ENCODE results near the gene TGFBI.
A peak's percentile ranks its signal among the peaks of the same experiment; 100 is the strongest.

The TGFBI gene

GRCh38 chr5:136028782-136029742 lies at the start of gene TGFBI:
Gene TGFBI (plus strand): TSS chr5:136028988. CDS start chr5:136029056, 68 bp downstream.
- peak; percentile 74 for DNase-seq (ENCODE audit: low spot score)

- DNase-seq (ENCODE audit: low spot score) = no peak
Measured at GRCh38 chr5:135978993-135979392, 49.8 kb upstream of the TGFBI start.

- no peak for DNase-seq (ENCODE audit: low spot score)
Measured at GRCh38 chr5:135979510-135979909, 49.3 kb upstream of the TGFBI start.

DNA sequence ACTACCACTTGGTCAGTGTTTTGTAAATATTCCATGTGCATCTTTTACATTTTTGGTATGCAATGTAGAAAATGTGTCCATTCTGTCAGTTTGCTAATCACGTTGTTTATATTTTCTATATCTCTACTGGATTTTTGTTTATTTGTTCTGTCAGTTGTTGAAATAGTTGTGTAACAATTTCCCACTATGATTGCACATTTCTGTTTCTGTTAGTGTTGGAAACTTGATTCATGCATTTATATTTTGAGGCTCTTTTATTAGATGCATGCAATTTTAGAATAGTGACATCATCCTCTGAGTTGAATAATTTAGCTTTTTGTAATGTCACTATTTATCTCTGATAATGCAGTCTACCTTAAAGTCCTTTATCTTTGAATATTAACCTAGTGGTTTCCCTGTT lies 48.2 kb upstream of the TGFBI start:
- DNase-seq (ENCODE audit: low spot score) = no peak

- no peak for DNase-seq (ENCODE audit: low spot score)
Measured at GRCh38 chr5:135985951-135986350, 42.8 kb upstream of the TGFBI start.

DNA sequence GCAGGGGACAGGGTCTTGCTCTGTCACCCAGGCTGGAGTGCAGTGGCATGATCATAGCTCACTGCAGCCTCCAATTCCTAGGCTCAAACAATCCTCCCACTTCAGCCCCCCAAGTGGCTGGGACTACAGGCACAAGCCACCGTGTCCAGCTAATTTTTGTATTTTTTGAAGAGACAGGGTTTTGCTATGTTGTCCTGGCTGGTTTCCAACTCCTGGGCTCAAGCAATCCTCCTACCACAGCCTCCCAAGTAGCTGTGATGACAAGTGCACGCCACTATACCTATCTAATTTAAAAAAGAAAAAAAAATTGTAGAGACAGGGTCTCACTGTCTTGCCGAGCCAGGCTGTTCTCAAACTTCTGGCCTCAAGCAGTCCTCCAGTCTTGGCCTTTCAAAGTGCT lies 42.4 kb upstream of the TGFBI start:
- no peak for DNase-seq (ENCODE audit: low spot score)

DNA sequence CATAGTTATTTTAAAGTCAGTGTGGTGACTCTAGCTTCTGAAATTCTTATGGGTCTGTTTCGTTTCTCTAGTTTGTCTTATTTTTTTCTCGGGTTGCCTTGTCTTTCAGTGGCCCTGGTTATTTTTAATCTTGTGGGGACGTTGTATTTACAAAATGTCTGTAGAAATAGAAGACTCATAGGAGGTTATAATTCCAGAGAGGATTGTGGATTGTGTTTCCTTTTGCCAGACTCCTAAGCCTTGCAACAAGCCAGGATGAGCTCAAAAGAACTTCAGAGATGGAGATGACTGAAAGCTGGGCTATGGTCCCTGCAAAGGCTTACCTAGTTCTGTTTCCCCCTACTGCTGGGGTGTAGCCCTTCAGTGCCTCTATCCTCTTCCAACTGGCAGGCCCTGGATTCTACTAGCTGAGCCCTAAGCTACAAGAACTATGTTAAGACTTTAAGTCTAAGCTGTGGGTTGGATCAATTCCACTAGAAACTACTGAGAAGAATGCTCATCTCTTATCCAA lies 41.8 kb upstream of the TGFBI start:
- DNase-seq (ENCODE audit: low spot score) = peak; percentile 58

- DNase-seq (ENCODE audit: low spot score) = no peak
Measured at GRCh38 chr5:135988546-135988945, 40.2 kb upstream of the TGFBI start.

DNA sequence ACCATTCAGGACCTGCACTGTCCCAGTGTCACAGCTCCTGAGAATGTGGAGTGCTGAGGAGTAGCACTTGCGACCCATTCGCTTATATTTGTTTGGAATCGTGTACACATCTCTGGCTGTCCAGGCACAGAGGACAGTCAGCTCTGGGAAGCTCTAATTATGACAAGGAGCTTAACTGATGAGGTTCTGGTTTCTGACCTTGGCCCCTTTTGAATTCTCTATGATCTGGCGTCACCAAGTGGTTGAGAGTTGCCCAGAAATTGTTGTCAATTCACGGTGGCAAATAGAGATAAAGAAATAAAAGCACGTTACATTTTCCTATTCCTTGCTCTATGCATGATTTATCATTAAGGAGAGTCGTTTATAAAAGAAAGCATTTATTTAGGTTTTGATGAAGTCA lies 39.1 kb upstream of the TGFBI start:
- no peak for DNase-seq (ENCODE audit: low spot score)

GRCh38 chr5:135990528-135991255 lies 38.1 kb upstream of the TGFBI start:
- DNase-seq (ENCODE audit: low spot score) = no peak

DNA sequence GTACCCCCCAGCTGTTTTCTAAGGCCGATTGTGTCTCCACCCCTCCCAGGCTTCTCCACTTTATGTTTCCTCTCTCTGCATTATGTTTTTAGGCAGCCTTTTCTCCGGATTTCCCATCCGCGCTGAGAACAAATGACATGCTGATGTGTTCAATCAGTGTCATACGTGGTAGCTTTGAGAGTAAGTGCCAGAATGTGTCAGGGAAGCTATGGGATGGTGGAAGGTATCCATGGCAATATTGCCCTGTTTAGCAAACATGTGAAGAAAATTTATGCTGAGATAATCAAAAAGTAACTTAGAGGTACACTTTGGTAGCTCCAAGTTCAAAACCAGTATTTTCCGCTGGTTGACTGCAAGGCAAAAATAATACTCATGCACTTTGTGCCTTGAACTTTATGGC lies 37.4 kb upstream of the TGFBI start:
- no peak for DNase-seq (ENCODE audit: low spot score)

DNA sequence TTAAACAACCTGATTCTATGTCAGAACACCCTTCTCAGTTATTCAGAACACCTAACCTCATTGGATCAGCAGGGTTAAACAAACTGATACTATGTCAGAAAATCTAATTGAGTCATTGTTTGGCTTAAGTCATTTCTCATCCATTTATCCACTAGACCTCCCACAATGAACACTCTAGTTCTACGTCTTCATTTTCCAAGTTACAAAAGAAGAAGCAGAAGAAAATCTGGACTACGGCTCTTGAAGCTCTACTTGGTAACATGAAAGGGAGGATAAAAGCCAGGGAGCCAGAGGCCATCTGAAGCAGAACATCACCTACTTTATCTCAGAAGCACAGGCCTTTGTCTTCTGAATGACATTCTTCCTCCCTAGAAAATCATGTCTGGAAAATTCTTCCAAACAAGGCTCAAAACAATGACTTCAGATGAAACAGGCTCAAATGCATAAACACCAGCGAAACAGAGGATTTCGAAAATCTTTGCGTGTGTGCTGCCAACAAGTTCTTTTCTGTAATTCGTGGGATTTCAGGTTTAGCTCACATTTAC lies 35.4 kb upstream of the TGFBI start:
- no peak for DNase-seq (ENCODE audit: low spot score)

GRCh38 chr5:135993880-135994636 lies 34.7 kb upstream of the TGFBI start:
- DNase-seq (ENCODE audit: low spot score) = no peak

DNA sequence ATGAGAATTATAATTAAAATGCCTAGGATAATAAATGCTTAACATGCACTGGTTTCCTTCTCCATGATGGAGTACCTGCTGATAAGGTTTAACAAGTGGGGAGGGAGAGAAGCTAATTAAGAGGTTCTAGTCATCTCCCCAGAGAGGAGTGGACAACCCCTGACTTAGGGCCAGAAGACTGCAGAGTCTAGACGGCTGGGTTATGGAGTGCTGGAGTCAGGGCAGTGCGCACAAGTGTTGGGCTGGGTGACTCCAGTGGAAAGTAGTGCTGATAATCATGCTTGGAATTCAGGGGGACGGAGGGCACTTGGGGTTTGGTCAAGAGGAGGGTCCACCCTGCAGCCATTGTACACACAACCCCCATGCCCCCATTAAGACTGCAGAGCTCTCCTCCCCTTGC lies 32.8 kb upstream of the TGFBI start:
- DNase-seq (ENCODE audit: low spot score) = no peak

DNA sequence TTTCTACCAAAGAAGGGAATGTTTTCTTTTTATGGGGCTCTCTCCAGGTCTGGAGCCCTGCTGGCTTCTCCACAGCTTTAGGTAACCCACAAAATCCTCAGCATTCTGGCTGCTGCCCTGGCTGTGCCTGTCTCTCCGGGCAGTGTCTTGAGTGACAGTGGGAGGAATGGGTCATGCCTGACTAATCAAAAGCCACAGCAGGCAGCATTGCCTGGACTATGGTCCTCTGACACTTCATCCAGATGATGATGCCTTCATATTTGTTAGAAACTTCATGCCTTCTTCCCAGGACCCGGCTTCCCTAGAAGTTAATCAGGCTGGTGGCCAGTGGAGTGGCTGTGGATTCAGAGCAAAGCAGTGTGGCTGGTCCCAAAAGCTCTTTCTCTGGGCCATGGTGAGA lies 32.2 kb upstream of the TGFBI start:
- DNase-seq (ENCODE audit: low spot score) = peak; percentile 51

DNA sequence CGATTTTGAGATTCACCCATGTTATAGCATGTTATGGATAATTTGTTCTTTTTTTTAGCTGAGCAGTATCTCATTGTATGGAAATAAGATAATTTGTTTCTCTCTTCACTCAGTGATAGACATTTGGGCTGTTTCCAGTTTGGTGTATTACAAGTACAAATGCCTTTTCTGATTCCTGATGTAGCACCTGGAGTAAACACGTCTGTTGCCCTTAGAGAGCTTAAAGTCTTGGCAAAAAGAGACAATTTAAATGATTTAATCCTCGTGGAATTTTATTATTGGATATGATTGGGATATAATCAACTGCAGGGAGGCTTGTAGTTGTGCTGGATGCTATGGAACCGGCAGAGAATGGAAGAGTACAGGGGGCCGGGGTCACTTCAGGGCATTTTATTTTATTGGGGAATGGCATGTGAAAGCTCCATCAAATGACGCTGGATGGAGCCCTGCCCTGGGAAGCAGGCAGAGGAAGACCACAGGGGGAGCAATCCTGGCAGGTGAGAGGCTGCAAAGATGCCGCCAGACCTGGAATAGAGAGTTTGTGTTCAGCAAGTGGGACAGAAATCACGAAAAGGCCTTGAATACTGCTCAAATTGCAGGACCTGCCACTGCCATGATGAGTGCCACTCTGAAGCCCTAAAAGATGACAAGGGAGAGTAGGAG lies 31.0 kb upstream of the TGFBI start:
- no peak for DNase-seq (ENCODE audit: low spot score)

GRCh38 chr5:135998889-135999288 lies 29.9 kb upstream of the TGFBI start:
- no peak for DNase-seq (ENCODE audit: low spot score)

DNA sequence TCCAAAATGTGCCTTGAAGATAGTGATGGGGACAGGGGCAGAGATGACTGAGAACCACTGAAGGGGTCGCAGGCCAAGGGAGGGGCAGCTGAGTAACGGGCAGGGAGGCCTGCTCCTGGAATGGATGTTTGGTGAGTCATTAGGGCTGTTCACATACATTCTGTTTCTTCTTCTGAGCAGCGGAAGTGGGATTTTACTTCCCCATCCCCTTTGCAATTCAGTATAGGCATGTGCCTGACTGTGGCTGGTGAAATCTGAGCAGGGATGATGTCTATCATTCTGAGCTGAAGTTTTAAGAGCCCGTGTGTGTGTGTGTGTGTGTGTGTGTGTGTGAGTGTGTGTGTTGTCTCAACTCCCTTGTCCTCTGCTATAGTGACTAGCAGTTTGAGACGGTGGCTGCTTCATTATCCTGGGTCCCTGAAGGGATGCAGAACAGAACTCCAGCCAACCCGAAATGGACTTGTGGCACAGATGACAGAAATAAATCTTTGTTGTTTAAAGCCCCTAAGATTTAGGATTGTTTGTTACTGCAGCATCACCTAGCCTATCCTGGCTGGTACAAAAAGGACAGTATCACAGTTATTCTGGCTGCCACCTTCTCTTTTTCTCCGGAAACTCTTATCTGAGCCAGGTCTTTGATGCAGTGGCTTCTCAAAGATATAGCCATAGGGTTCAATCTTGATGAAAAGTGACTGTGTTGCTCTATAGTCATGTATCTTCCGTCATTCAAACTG lies 29.2 kb upstream of the TGFBI start:
- DNase-seq (ENCODE audit: low spot score) = peak; percentile 63

DNA sequence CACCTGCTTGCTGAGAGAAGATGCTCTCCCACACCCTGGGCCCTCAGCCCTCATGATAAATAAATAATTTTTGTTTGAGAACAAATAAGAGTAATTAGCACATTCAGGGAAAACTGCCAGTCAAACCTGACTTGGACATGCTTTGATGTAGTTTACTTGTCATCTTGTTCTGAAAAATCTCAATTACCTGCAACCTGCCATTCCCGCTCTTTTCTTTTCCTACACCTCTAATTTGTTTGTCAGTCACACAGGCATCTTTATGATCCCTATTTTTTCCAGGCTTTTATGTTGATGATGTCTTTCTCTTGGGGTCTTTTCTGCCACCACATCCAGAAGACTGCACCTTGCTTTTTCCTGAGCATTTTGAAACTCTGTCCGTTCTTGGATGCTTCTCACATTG lies 28.6 kb upstream of the TGFBI start:
- DNase-seq (ENCODE audit: low spot score) = no peak

GRCh38 chr5:136000932-136001331 lies 27.9 kb upstream of the TGFBI start:
- DNase-seq (ENCODE audit: low spot score) = no peak
